Tibial nerve (tissue), 4 donors: ENCODE measurements around the gene NEBL. TPM values are rescaled to one million over a fixed set of nuclear protein-coding genes. Genes with fewer than 3 reads are reported as not detected.

ENCODE experiments used
- DNase-seq, 2 donors: peaks; one replicate each; pipeline ENCODE4 v3.0.0-alpha.2; 2019; ENCODE audit warnings: low spot score in 2 of 2
- H3K27ac ChIP-seq, 4 donors: fragments of 200-600 bp; sonication (generic) in 3 of 4; one replicate each; pipeline ENCODE4 v1.5.1; 2017 to 2019; ENCODE audit warnings: mild to moderate bottlenecking in 1 of 4
- H3K27me3 ChIP-seq, 2 donors: fragments of 200-600 bp; sonication (generic) in 1 of 2; one replicate each; pipeline versions ENCODE4 v1.5.1 to v1.6.0; 2017 to 2019
- H3K36me3 ChIP-seq, 3 donors: fragments of 200-600 bp; sonication (generic); one replicate each; pipeline ENCODE4 v1.5.1; 2018 to 2019
- H3K4me1 ChIP-seq, 4 donors: fragments of 200-600 bp; sonication (generic) in 3 of 4; one replicate each; pipeline ENCODE4 v1.5.1; 2017 to 2019
- H3K4me3 ChIP-seq, 4 donors: fragments of 200-600 bp; sonication (generic) in 3 of 4; one replicate each; pipeline ENCODE4 v1.5.1; 2017 to 2019; ENCODE audit warnings: mild to moderate bottlenecking in 1 of 4, moderate library complexity in 1 of 4
- H3K9me3 ChIP-seq, 4 donors: fragments of 200-600 bp; sonication (generic) in 3 of 4; one replicate each; pipeline ENCODE4 v1.5.1; 2017 to 2019
- EP300 ChIP-seq, 2 donors: sonication (generic); formaldehyde crosslinking; IDR thresholded peaks; one replicate each; pipeline ENCODE4 v1.6.1; 2017; ENCODE audit warnings: antibody characterized with exemption in 2 of 2, mild to moderate bottlenecking in 1 of 2
- POLR2A ChIP-seq, 2 donors: fragments of 450-650 bp; IDR thresholded peaks; one replicate each; pipeline ENCODE4 v1.6.1; 2017; ENCODE audit warnings: antibody characterized with exemption in 2 of 2, mild to moderate bottlenecking in 2 of 2, moderate library complexity in 2 of 2
- WGBS, 2 donors: methylation state at CpG; one replicate each; pipeline ENCODE4 v1.1.5; 2018; 5-methylcytosine and 5-hydroxymethylcytosine counted together
- total RNA-seq, 4 donors: library from RNA; depleted of rRNA; stranded (reverse); fragments of >200 nt; gene quantifications; one replicate each; pipeline ENCODE4 v1.1.0, GENCODE V29; 2016
- TF ChIP-seq, protein P1 (sequence below), 5 experiments: fragments of 200-600 bp in 3 of 5; fragments of 450-650 bp in 2 of 5; sonication (generic) in 3 of 5; IDR thresholded peaks; one replicate each; pipeline ENCODE4 v1.5.1; 2016 to 2019; ENCODE audit warnings: antibody characterized with exemption in 5 of 5, mild to moderate bottlenecking in 3 of 5, moderate library complexity in 2 of 5

NEBL gene
- total RNA-seq, 4 donors from 2014 or later, result 34.5 to 61.2 (median 49.7) TPM

- no peak for TF ChIP-seq EP300 (IDR thresholded peaks at IDR 0.05)
- TF ChIP-seq, protein P1, sequence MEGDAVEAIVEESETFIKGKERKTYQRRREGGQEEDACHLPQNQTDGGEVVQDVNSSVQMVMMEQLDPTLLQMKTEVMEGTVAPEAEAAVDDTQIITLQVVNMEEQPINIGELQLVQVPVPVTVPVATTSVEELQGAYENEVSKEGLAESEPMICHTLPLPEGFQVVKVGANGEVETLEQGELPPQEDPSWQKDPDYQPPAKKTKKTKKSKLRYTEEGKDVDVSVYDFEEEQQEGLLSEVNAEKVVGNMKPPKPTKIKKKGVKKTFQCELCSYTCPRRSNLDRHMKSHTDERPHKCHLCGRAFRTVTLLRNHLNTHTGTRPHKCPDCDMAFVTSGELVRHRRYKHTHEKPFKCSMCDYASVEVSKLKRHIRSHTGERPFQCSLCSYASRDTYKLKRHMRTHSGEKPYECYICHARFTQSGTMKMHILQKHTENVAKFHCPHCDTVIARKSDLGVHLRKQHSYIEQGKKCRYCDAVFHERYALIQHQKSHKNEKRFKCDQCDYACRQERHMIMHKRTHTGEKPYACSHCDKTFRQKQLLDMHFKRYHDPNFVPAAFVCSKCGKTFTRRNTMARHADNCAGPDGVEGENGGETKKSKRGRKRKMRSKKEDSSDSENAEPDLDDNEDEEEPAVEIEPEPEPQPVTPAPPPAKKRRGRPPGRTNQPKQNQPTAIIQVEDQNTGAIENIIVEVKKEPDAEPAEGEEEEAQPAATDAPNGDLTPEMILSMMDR (IDR thresholded peaks at IDR 0.05), result no peak
- Histone ChIP-seq H3K4me1 (no peaks in the 10 kb centered on the region), H3K27me3 (no peaks in the 10 kb centered on the region), H3K36me3 (peaks cover 0 to 6% (median 0%) of the 10 kb centered on the region in 3 donors), H3K4me3 (no peak overlapping the region), H3K9me3 (no peaks in the 10 kb centered on the region), H3K27ac (no peak overlapping the region)
- no peak for DNase-seq
- WGBS, 2 donors, result 79 to 84% methylated on average over 7 of the region's 7 CpGs
Measured at GRCh38 chr10:20877554-20877953, 19.6 kb downstream of the NEBL start.

GRCh38 chr10:20874261-20874660 is 22.9 kb downstream of the NEBL start:
- DNase-seq, result no peak
- TF ChIP-seq, protein P1 (IDR thresholded peaks at IDR 0.05), result no peak
- TF ChIP-seq EP300 (IDR thresholded peaks at IDR 0.05), result no peak
- no peak for TF ChIP-seq POLR2A (IDR thresholded peaks at IDR 0.05)
- H3K9me3 ChIP-seq, result no peaks in the 10 kb centered on the region
- no peaks in the 10 kb centered on the region for H3K27me3 ChIP-seq
- 98% methylated on average over 2 of the region's 2 CpGs for WGBS, 2 donors
- no peaks in the 10 kb centered on the region for H3K36me3 ChIP-seq
- H3K4me1 ChIP-seq, result no peaks in the 10 kb centered on the region
- no peak overlapping the region for H3K4me3 ChIP-seq
- H3K27ac ChIP-seq, result no peak overlapping the region

- no peak overlapping the region for H3K27ac ChIP-seq
- H3K36me3 ChIP-seq, result no peaks in the 10 kb centered on the region
- H3K4me1 ChIP-seq, result no peaks in the 10 kb centered on the region
- no peaks in the 10 kb centered on the region for H3K27me3 ChIP-seq
- H3K9me3 ChIP-seq, result no peaks in the 10 kb centered on the region
- DNase-seq, result no peak
- TF ChIP-seq EP300 (IDR thresholded peaks at IDR 0.05), result no peak
- TF ChIP-seq POLR2A (IDR thresholded peaks at IDR 0.05), result no peak
- H3K4me3 ChIP-seq, result no peak overlapping the region
- WGBS, 2 donors, result 73 to 78% methylated on average over 7 of the region's 7 CpGs
Measured at GRCh38 chr10:20871970-20872369, 25.1 kb downstream of the NEBL start.

DNA sequence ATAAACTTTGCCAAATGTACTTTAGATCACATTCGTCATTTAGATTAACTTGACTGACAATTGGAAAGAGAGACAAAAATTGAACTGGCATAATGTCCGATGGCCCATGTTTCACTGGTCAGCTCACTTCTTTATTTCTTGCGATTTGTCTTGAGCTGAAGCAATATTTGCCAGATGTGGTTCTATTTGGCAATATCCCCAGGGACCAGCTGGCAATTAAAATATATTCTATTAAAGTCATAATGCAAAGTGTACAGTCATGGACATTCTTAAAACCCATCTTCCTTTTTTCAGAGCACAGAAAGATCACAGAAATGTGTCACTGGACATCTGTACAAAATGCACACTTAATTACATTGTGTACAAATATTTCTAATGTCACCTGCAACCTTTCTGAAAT is 26.3 kb downstream of the NEBL start:
- no peak overlapping the region for H3K27ac ChIP-seq
- no peak overlapping the region for H3K4me3 ChIP-seq
- H3K9me3 ChIP-seq, result no peaks in the 10 kb centered on the region
- DNase-seq, result no peak
- 90 to 93% methylated on average over 3 of the region's 3 CpGs for WGBS, 2 donors
- H3K27me3 ChIP-seq, result no peaks in the 10 kb centered on the region
- H3K4me1 ChIP-seq, result no peaks in the 10 kb centered on the region
- no peaks in the 10 kb centered on the region for H3K36me3 ChIP-seq
- no peak for TF ChIP-seq POLR2A (IDR thresholded peaks at IDR 0.05)
- TF ChIP-seq, protein P1 (IDR thresholded peaks at IDR 0.05), result no peak
- no peak for TF ChIP-seq EP300 (IDR thresholded peaks at IDR 0.05)

GRCh38 chr10:20863008-20863407 is 34.1 kb downstream of the NEBL start:
- no peaks in the 10 kb centered on the region for H3K4me1 ChIP-seq
- no peaks in the 10 kb centered on the region for H3K9me3 ChIP-seq
- TF ChIP-seq POLR2A (IDR thresholded peaks at IDR 0.05), result no peak
- TF ChIP-seq, protein P1 (IDR thresholded peaks at IDR 0.05), result no peak
- TF ChIP-seq EP300 (IDR thresholded peaks at IDR 0.05), result no peak
- H3K27ac ChIP-seq, result no peak overlapping the region
- H3K36me3 ChIP-seq, result no peaks in the 10 kb centered on the region
- no peak for DNase-seq
- 83 to 89% methylated on average over 4 of the region's 4 CpGs for WGBS, 2 donors
- H3K27me3 ChIP-seq, result no peaks in the 10 kb centered on the region
- H3K4me3 ChIP-seq, result no peak overlapping the region
